ENCODE results near the gene KIF17. TPM values are rescaled to one million over a fixed set of nuclear protein-coding genes. Genes with fewer than 3 reads are reported as not detected.
"Not testable (repeated sequence)": the region's sequence is repeated elsewhere in the genome, so short reads cannot be mapped to it uniquely, and the experiment has no call there.

KIF17 gene
- total RNA-seq, 6 experiments from 2014 or later: 1.0 to 3.2 (median 1.3) TPM

DNA sequence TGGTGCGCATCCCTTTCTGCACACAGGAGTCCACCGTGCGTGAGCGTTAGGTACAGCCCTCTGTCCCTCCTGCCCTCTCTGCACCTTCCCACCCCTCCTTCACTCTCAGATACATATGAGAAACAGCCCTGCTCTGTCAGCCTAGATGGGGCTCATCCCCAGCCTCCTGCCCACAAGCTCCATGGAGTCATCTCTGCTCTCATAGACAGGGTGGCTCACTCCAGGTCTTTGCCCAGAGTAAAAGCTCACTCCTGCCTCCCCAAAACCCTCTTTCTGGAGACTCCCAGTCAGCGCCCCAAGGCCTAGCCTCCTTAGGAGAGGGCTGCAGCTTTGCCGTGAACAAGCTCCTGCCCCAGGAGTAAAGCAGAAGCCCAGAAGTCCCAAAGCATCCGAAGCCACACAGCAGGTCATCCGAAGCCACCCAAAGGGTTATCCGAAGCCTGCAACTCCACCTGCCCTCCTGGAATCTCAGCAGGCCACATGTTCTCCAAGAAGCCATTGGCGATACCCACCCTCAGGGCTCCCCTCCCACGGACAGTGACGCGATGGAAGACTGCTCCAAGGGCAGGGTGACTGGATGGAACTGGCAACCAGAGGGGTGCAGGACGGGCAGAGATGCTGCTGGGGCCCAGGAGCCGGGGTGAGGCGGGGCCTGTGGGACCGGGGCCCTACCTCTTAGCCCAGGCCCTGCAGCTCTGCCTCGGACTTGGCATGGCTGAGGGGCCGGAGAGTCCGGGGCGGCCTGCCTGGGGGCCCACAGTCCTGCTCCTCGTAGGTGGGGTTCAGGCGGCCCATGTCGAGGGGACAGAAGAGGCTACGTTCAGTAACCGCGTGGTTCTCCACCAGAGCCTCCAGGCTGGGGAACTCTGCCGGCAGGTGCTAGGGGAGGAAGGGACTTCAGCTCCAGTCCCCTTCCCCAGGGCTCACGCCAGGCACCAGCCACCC lies 3.6 kb upstream of the KIF17 start:
- H3K4me3 ChIP-seq: no peak overlapping the region
- H3K4me1 ChIP-seq: peaks cover 0 to 5% (median 0%) of the 10 kb centered on the region in 4 donors
- TF ChIP-seq POLR2A (IDR thresholded peaks at IDR 0.05) (no peak), CTCF (IDR thresholded peaks at IDR 0.05) (no peak)
- H3K27me3 ChIP-seq: no peaks in the 10 kb centered on the region
- H3K36me3 ChIP-seq: no peaks in the 10 kb centered on the region
- ATAC-seq (no peak), DNase-seq (peak; percentile 11 to 43 (median 42))
- intact Hi-C loops (cut with DNase I): no loop called here
- no peaks in the 10 kb centered on the region for H3K9me3 ChIP-seq
- WGBS (ENCODE audit: insufficient coverage, low coverage, low lambda C conversion rate, missing lambda C conversion rate): 79% methylated on average over 7 of the region's 29 CpGs
- H3K27ac ChIP-seq: no peak overlapping the region

DNA sequence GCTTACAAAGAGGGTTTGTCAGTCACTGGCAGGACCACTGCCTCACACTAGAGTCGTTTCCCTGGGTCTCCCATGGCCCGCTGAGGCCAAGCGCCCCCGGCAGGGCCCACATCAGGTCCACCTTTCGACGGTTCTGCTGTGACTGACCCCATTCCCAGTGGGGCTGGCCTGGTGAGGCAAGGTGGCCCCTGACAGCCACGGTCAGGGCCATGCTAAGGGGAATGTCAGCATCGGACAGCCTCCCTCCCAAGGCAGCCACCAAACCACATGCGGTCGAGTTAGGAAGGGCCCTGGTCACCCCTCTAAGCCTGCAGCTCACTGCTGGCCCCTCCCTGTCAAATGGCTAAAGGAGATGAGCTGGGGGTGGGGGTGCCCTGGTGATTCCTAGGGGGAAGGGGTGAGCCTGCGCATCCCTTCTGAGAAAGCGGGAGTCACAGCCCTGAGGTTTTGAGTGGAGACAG lies 2.9 kb upstream of the KIF17 start:
- intact Hi-C loops (cut with DNase I): no loop called here
- peaks cover 0 to 5% (median 0%) of the 10 kb centered on the region in 4 donors for H3K4me1 ChIP-seq
- peak in 2 of 3 donors; percentile 8 to 31 for DNase-seq

DNA sequence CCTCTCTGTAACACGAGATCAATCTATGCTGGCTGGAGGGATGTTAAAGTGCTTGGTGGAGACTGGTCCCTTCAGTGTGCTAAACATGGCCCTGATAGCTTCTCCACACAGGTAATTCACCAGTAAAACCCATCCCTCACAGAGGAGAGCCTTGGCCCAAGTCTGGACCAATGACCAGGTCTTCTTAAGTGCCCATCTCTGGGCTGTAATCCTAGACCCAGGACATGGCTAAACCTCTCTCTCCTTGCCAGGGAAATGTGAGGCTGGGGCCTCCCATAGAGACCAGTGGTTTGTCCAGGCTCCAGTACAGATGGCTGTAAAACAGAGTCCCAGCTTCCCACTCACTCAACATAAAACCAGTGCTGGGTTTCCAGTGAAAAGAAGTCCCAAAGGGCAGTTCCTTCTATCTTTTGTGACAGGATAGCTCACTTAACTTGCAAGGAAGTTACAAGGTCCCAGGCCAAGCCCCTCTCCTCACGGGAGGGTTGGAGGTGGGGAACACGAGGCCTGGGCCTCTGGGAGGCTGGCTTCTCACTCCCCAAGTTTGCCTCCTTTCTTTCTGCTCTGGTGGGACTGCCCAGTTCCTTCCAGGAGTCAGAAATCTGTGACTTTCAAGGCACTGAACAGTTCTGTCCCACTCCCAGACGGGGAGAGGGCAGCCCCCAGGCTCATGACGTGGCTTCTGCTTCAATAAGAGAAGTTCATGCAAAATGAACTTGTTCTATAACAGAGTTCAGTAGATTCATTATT lies 2.2 kb upstream of the KIF17 start:
- no peaks in the 10 kb centered on the region for H3K36me3 ChIP-seq
- ATAC-seq (no peak), DNase-seq (peak in 1 of 3 donors; percentile 5)
- H3K27ac ChIP-seq: no peak overlapping the region
- TF ChIP-seq POLR2A (IDR thresholded peaks at IDR 0.05): no peak
- TF ChIP-seq CTCF (IDR thresholded peaks at IDR 0.05): no peak
- no peak overlapping the region for H3K4me3 ChIP-seq
- H3K4me1 ChIP-seq: peaks cover 0 to 5% (median 0%) of the 10 kb centered on the region in 4 donors
- H3K27me3 ChIP-seq: no peaks in the 10 kb centered on the region
- intact Hi-C loops (cut with DNase I): no loop called here
- no CpG with 5 or more reads among the region's 5 CpGs for WGBS (ENCODE audit: insufficient coverage, low coverage, low lambda C conversion rate, missing lambda C conversion rate)
- H3K9me3 ChIP-seq: no peaks in the 10 kb centered on the region

More for the DNA sequence above, 2.9 kb upstream of the KIF17 start:
- ATAC-seq: no peak
- Histone ChIP-seq H3K27ac (no peak overlapping the region), H3K4me3 (no peak overlapping the region), H3K27me3 (no peaks in the 10 kb centered on the region), H3K36me3 (no peaks in the 10 kb centered on the region), H3K9me3 (no peaks in the 10 kb centered on the region)
- no CpG with 5 or more reads among the region's 12 CpGs for WGBS (ENCODE audit: insufficient coverage, low coverage, low lambda C conversion rate, missing lambda C conversion rate)
- TF ChIP-seq CTCF (IDR thresholded peaks at IDR 0.05) (no peak), POLR2A (IDR thresholded peaks at IDR 0.05) (no peak)

DNA sequence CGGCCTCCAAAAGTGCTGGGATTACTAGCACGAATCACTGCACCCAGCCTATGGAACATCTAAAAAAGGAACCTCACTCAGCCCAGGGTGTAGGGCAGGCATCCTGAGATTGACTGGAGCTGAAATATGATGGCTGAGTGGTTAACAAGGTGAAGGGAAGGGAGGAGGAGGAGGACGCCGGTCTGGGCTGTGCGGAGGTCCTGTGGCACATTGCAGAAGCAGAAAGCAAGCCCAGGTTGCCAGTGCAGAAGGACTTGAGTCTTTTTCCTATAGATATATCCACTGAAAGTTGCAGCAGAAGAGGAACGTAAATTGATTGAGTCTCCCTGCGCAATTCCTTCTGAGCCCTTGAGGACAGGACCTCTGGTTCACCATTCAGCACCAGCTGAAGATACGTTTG lies 1.5 kb upstream of the KIF17 start:
- DNase-seq: peak in 2 of 3 donors; percentile 9 to 20
- Histone ChIP-seq H3K9me3 (no peaks in the 10 kb centered on the region), H3K27me3 (no peaks in the 10 kb centered on the region), H3K36me3 (no peaks in the 10 kb centered on the region), H3K4me3 (no peak overlapping the region), H3K4me1 (peaks cover 0 to 5% (median 0%) of the 10 kb centered on the region in 4 donors), H3K27ac (no peak overlapping the region)
- no peak for TF ChIP-seq CTCF (IDR thresholded peaks at IDR 0.05)
- WGBS (ENCODE audit: insufficient coverage, low coverage, low lambda C conversion rate, missing lambda C conversion rate): 90% methylated on average over 8 of the region's 8 CpGs
- ATAC-seq: no peak
- intact Hi-C loops (cut with DNase I): no loop called here

- DNase-seq: peak in 2 of 3 donors; percentile 16 to 30
- H3K9me3 ChIP-seq; H3K36me3 ChIP-seq; H3K27me3 ChIP-seq; H3K4me1 ChIP-seq; intact Hi-C loops (cut with DNase I); ATAC-seq; H3K27ac ChIP-seq: not testable (repeated sequence)
- H3K4me3 ChIP-seq: peak overlapping the region in 2 of 3 donors; percentile 33 to 55
- WGBS (ENCODE audit: insufficient coverage, low coverage, low lambda C conversion rate, missing lambda C conversion rate): 65% methylated on average over 5 of the region's 17 CpGs
Measured at GRCh38 chr1:20718343-20718882, 606 bp upstream of the KIF17 start.
